Natural killer cell (primary cell): ENCODE measurements around the gene OLIG3. TPM values are rescaled to one million over a fixed set of nuclear protein-coding genes. Genes with fewer than 3 reads are reported as not detected.

Experiments used
- ATAC-seq, 3 donors: fragments of 150-1000 bp in 2 of 3; fragments of 200-7000 bp in 1 of 3; cut with Tn5 transposase; 1 replicate in 1 of 3; 2 replicates in 2 of 3; pipeline ENCODE4 v1.10.0; 2021; ENCODE audit warnings: mild to moderate bottlenecking in 2 of 3, moderate library complexity in 2 of 3
- DNase-seq, 2 donors: peaks; one replicate each; pipeline versions ENCODE4 v3.0.0 to v3.0.0-alpha.2; 2013 to 2021; ENCODE audit warnings: mixed read lengths in 1 of 2
- H3K27ac ChIP-seq: one replicate; pipeline ENCODE4 v1.5.1; 2013; ENCODE audit warnings: mild to moderate bottlenecking, low read length
- H3K27me3 ChIP-seq: one replicate; pipeline ENCODE4 v1.6.1; 2013; ENCODE audit warnings: low read length; ENCODE audit not compliant: control insufficient read depth, insufficient read depth
- H3K36me3 ChIP-seq: one replicate; pipeline ENCODE4 v1.6.1; 2013; ENCODE audit warnings: low read length; ENCODE audit not compliant: control insufficient read depth, insufficient read depth
- H3K4me1 ChIP-seq: one replicate; pipeline ENCODE4 v1.6.1; 2013; ENCODE audit warnings: low read length; ENCODE audit not compliant: control insufficient read depth, insufficient read depth
- H3K4me3 ChIP-seq: one replicate; pipeline ENCODE4 v1.5.1; 2013; ENCODE audit warnings: low read length
- H3K9me3 ChIP-seq: one replicate; pipeline ENCODE4 v1.6.1; 2013; ENCODE audit warnings: low read length; ENCODE audit not compliant: control insufficient read depth, insufficient read depth
- H3K27ac Mint-ChIP-seq, 2 donors: one replicate each; pipeline ENCODE4 v1.8.0; 2022; ENCODE audit warnings: mild to moderate bottlenecking in 2 of 2, mixed read lengths in 2 of 2, moderate library complexity in 1 of 2
- H3K27me3 Mint-ChIP-seq, 2 donors: one replicate each; pipeline ENCODE4 v1.8.0; 2022; ENCODE audit warnings: low read depth in 2 of 2, mixed read lengths in 2 of 2
- H3K36me3 Mint-ChIP-seq: one replicate; pipeline ENCODE4 v1.8.0; 2022; ENCODE audit warnings: mixed read lengths
- H3K4me1 Mint-ChIP-seq, 2 donors: one replicate each; pipeline ENCODE4 v1.8.0; 2022; ENCODE audit warnings: mixed read lengths in 2 of 2
- H3K4me3 Mint-ChIP-seq: one replicate; pipeline ENCODE4 v1.8.0; 2022; ENCODE audit warnings: mild to moderate bottlenecking, moderate library complexity, mixed read lengths
- H3K9me3 Mint-ChIP-seq, 2 donors: one replicate each; pipeline ENCODE4 v1.8.0; 2022; ENCODE audit warnings: mixed read lengths in 2 of 2
- WGBS: methylation state at CpG from one replicate; pipeline ENCODE4 v1.1.7; 2013; ENCODE audit warnings: missing lambda C conversion rate; ENCODE audit not compliant: insufficient coverage; 5-methylcytosine and 5-hydroxymethylcytosine counted together
- intact Hi-C: fragments of 100-400 bp; cut with micrococcal nuclease; formaldehyde crosslinking; loops from one replicate; pipeline ENCODE4 v1.14.2; 2022
- total RNA-seq, 4 donors: library from RNA; stranded (reverse); fragments of 120-200 nt in 1 of 4; gene quantifications; one replicate each; pipeline versions ENCODE4 v1.2.3 to v1.2.4, GENCODE V29; 2013 to 2022
- TF ChIP-seq, protein P1 (sequence below): fragments of 200-600 bp; IDR thresholded peaks from one replicate; pipeline ENCODE4 v1.8.0; 2022; ENCODE audit warnings: antibody characterized with exemption

The OLIG3 gene
- total RNA-seq, 3 donors from 2014 or later (not counting 1 experiment from before 2014, with no cell fraction given), result not detected

GRCh38 chr6:137519629-137520176 lies 25.5 kb upstream of the OLIG3 start:
- intact Hi-C loops, result no loop called here
- H3K4me1 Mint-ChIP-seq, result no peaks in the 10 kb centered on the region
- H3K27ac ChIP-seq, result no peak overlapping the region
- ATAC-seq (no peak), DNase-seq (no peak)
- TF ChIP-seq, protein P1, sequence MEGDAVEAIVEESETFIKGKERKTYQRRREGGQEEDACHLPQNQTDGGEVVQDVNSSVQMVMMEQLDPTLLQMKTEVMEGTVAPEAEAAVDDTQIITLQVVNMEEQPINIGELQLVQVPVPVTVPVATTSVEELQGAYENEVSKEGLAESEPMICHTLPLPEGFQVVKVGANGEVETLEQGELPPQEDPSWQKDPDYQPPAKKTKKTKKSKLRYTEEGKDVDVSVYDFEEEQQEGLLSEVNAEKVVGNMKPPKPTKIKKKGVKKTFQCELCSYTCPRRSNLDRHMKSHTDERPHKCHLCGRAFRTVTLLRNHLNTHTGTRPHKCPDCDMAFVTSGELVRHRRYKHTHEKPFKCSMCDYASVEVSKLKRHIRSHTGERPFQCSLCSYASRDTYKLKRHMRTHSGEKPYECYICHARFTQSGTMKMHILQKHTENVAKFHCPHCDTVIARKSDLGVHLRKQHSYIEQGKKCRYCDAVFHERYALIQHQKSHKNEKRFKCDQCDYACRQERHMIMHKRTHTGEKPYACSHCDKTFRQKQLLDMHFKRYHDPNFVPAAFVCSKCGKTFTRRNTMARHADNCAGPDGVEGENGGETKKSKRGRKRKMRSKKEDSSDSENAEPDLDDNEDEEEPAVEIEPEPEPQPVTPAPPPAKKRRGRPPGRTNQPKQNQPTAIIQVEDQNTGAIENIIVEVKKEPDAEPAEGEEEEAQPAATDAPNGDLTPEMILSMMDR, result no peak
- H3K36me3 ChIP-seq, result no peaks in the 10 kb centered on the region
- 64% methylated on average over 6 of the region's 9 CpGs for WGBS
- peaks cover 6% of the 10 kb centered on the region for H3K36me3 Mint-ChIP-seq
- peaks cover 53% of the 10 kb centered on the region for H3K27me3 ChIP-seq
- H3K27ac Mint-ChIP-seq, result no peak overlapping the region
- H3K4me3 Mint-ChIP-seq, result no peak overlapping the region
- peaks cover 50 to 88% of the 10 kb centered on the region in 2 donors for H3K27me3 Mint-ChIP-seq
- H3K9me3 Mint-ChIP-seq, result no peaks in the 10 kb centered on the region
- H3K4me3 ChIP-seq, result no peak overlapping the region
- H3K4me1 ChIP-seq, result no peaks in the 10 kb centered on the region
- no peaks in the 10 kb centered on the region for H3K9me3 ChIP-seq

GRCh38 chr6:137518386-137518983 lies 24.3 kb upstream of the OLIG3 start:
- Mint-ChIP-seq H3K36me3 (peaks cover 6% of the 10 kb centered on the region), H3K4me3 (no peak overlapping the region), H3K27me3 (peaks cover 52 to 88% of the 10 kb centered on the region in 2 donors), H3K4me1 (no peaks in the 10 kb centered on the region), H3K9me3 (no peaks in the 10 kb centered on the region), H3K27ac (no peak overlapping the region)
- Histone ChIP-seq H3K9me3 (no peaks in the 10 kb centered on the region), H3K36me3 (no peaks in the 10 kb centered on the region), H3K27ac (no peak overlapping the region), H3K4me3 (no peak overlapping the region), H3K4me1 (no peaks in the 10 kb centered on the region), H3K27me3 (peaks cover 65% of the 10 kb centered on the region)
- WGBS, result 40% methylated on average over 6 of the region's 7 CpGs
- TF ChIP-seq, protein P1, result no peak
- intact Hi-C loops, result no loop called here
- no peak for ATAC-seq
- no peak for DNase-seq

DNA sequence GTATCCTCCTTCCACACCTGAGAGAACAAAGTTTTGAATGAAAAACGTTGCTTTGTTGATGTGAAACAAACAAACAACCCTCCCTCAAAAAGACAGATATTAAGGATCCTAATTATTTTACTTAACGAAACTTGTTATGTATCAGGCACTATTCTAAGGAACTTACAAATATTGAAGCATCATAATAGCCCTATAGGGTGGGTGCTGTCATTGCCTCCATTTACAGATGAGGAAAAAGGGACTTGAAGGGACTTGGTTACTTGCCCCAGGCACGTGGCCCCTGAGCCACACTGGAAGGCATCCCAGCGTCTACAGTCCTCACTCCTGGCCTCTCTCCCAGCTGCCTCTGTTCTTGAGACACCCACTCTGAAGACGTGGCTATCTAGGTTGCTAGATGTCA lies 20.2 kb upstream of the OLIG3 start:
- H3K9me3 Mint-ChIP-seq, result peaks cover 0 to 3% of the 10 kb centered on the region in 2 donors
- ATAC-seq (no peak), DNase-seq (no peak)
- H3K27me3 Mint-ChIP-seq, result peaks cover 54 to 85% of the 10 kb centered on the region in 2 donors
- no peaks in the 10 kb centered on the region for H3K4me1 Mint-ChIP-seq
- H3K9me3 ChIP-seq, result peaks cover 4% of the 10 kb centered on the region
- H3K36me3 Mint-ChIP-seq, result peaks cover 12% of the 10 kb centered on the region
- TF ChIP-seq, protein P1, result no peak
- peaks cover 72% of the 10 kb centered on the region for H3K27me3 ChIP-seq
- WGBS, result 43% methylated on average over 3 of the region's 5 CpGs
- H3K36me3 ChIP-seq, result no peaks in the 10 kb centered on the region
- no peak overlapping the region for H3K4me3 Mint-ChIP-seq
- H3K27ac Mint-ChIP-seq, result no peak overlapping the region
- H3K27ac ChIP-seq, result no peak overlapping the region
- H3K4me1 ChIP-seq, result no peaks in the 10 kb centered on the region
- H3K4me3 ChIP-seq, result no peak overlapping the region
- intact Hi-C loops, result no loop called here
